Suppressor macrophage treated with lipopolysaccharide for 1 hour (primary cell): ENCODE data around the gene PLCB3.
"Not testable (repeated sequence)": the region's sequence is repeated elsewhere in the genome, so short reads cannot be mapped to it uniquely, and the experiment has no call there.

Source experiments
- DNase-seq, 3 donors: peaks; one replicate each; pipeline ENCODE4 v3.0.0-alpha.2; 2020 to 2022

PLCB3 gene

GRCh38 chr11:64306563-64306875 is 55.2 kb downstream of the PLCB3 start:
- no peak for DNase-seq

GRCh38 chr11:64306876-64307622 is 55.7 kb downstream of the PLCB3 start:
- DNase-seq: no peak

- not testable (repeated sequence) for DNase-seq
Observed at GRCh38 chr11:64307795-64308194, 56.5 kb downstream of the PLCB3 start.

- DNase-seq: no peak
Observed at GRCh38 chr11:64312947-64313346, 61.6 kb downstream of the PLCB3 start.

GRCh38 chr11:64313491-64314145 is 62.3 kb downstream of the PLCB3 start:
- no peak for DNase-seq

- no peak for DNase-seq
Observed at GRCh38 chr11:64314146-64314804, 62.9 kb downstream of the PLCB3 start.

- no peak for DNase-seq
Observed at GRCh38 chr11:64314805-64315561, 63.7 kb downstream of the PLCB3 start.

GRCh38 chr11:64315667-64316526 is 64.6 kb downstream of the PLCB3 start:
- DNase-seq: not testable (repeated sequence)

- no peak for DNase-seq
Observed at GRCh38 chr11:64316672-64317324, 65.5 kb downstream of the PLCB3 start.

- DNase-seq: peak; percentile 94 to 96 (median 96)
Observed at GRCh38 chr11:64317325-64317960, 66.1 kb downstream of the PLCB3 start, which contains the start of gene TRMT112. TSS of gene TRMT112 (minus strand) at chr11:64317559. CDS start at chr11:64317526, 33 bp downstream.

GRCh38 chr11:64317961-64318765 is 66.8 kb downstream of the PLCB3 start, which contains the start of gene PRDX5:
TSS of gene PRDX5 (plus strand) at chr11:64318121. CDS start at chr11:64318216, 95 bp downstream.
- peak; percentile 98 to 99 (median 99) for DNase-seq
